ENCODE data around the gene FGFRL1.
A peak's percentile ranks its signal among the peaks of the same experiment; 100 is the strongest.

Gene FGFRL1

GRCh38 chr4:970854-971520 lies 40.4 kb upstream of the FGFRL1 start:
- DNase-seq (ENCODE audit: low read depth in 1 of 2, low spot score in 1 of 2), result no peak
- TF ChIP-seq GABPA (IDR thresholded peaks at IDR 0.05; ENCODE audit: low read depth) (no peak), REST (IDR thresholded peaks at IDR 0.05; ENCODE audit: insufficient replicate concordance, low read depth) (no peak), SPI1 (IDR thresholded peaks at IDR 0.05; ENCODE audit: borderline replicate concordance, low read depth) (no peak), CTCF (IDR thresholded peaks at IDR 0.05; ENCODE audit: insufficient read depth, low read length) (no peak), POLR2AphosphoS5 (IDR thresholded peaks at IDR 0.05; ENCODE audit: low read depth) (no peak)
- no peaks in the 10 kb centered on the region for H3K27me3 ChIP-seq (ENCODE audit: insufficient read depth, poor library complexity, severe bottlenecking)
- H3K27ac ChIP-seq (replicated peaks), result no peak overlapping the region
- H3K4me3 ChIP-seq (replicated peaks; ENCODE audit: insufficient read depth, low read length), result no peak overlapping the region

GRCh38 chr4:971666-972500 lies 39.5 kb upstream of the FGFRL1 start:
- no peak for DNase-seq (ENCODE audit: low read depth in 1 of 2, low spot score in 1 of 2)
- H3K27me3 ChIP-seq (ENCODE audit: insufficient read depth, poor library complexity, severe bottlenecking), result no peaks in the 10 kb centered on the region
- TF ChIP-seq REST (IDR thresholded peaks at IDR 0.05; ENCODE audit: insufficient replicate concordance, low read depth) (no peak), SPI1 (IDR thresholded peaks at IDR 0.05; ENCODE audit: borderline replicate concordance, low read depth) (no peak)
- H3K27ac ChIP-seq (replicated peaks), result no peak overlapping the region
- H3K4me3 ChIP-seq (replicated peaks; ENCODE audit: insufficient read depth, low read length), result no peak overlapping the region

- DNase-seq (ENCODE audit: low read depth in 1 of 2, low spot score in 1 of 2), result peak in 1 of 2 experiments; percentile 29
- Histone ChIP-seq H3K27me3 (ENCODE audit: insufficient read depth, poor library complexity, severe bottlenecking) (no peaks in the 10 kb centered on the region), H3K4me3 (replicated peaks; ENCODE audit: insufficient read depth, low read length) (peak overlapping the region; percentile 67), H3K27ac (replicated peaks) (no peak overlapping the region)
- no peak for TF ChIP-seq POLR2AphosphoS5 (IDR thresholded peaks at IDR 0.05; ENCODE audit: low read depth)
- TF ChIP-seq GABPA (IDR thresholded peaks at IDR 0.05; ENCODE audit: low read depth), result no peak
Observed at GRCh38 chr4:972651-973424, 38.6 kb upstream of the FGFRL1 start.

GRCh38 chr4:973431-974397 lies 37.7 kb upstream of the FGFRL1 start, which contains the start of gene DGKQ:
Gene DGKQ, minus strand, starts transcription at chr4:973569. Its CDS starts 87 bp downstream, at chr4:973482.
- Histone ChIP-seq H3K4me3 (replicated peaks; ENCODE audit: insufficient read depth, low read length) (peak within 1 kb of the TSS; percentile 67), H3K27me3 (ENCODE audit: insufficient read depth, poor library complexity, severe bottlenecking) (no peaks in the 10 kb centered on the region), H3K27ac (replicated peaks) (no peak within 1 kb of the TSS)
- TF ChIP-seq GABPA (IDR thresholded peaks at IDR 0.05; ENCODE audit: low read depth) (no peak), CTCF (IDR thresholded peaks at IDR 0.05; ENCODE audit: insufficient read depth, low read length) (no peak), POLR2AphosphoS5 (IDR thresholded peaks at IDR 0.05; ENCODE audit: low read depth) (no peak)
- DNase-seq (ENCODE audit: low read depth in 1 of 2, low spot score in 1 of 2), result peak; percentile 68 to 79
